Measurements from ENCODE around the gene CHTOP. TPM values are rescaled to one million over a fixed set of nuclear protein-coding genes. Genes with fewer than 3 reads are reported as not detected.
A peak's percentile ranks its signal among the peaks of the same experiment; 100 is the strongest.

Gene CHTOP
- polyA plus RNA-seq, 1 donor from 2014 or later, result 159 TPM

GRCh38 chr1:153677718-153678518, 44.1 kb downstream of the CHTOP start:
- Histone ChIP-seq H3K9ac (ENCODE audit: low read length) (peak overlapping the region; percentile 51), H3K9me3 (ENCODE audit: low read length) (no peaks in the 10 kb centered on the region), H2AFZ (ENCODE audit: low read depth, low read length) (peak overlapping the region; percentile 35), H3K9me2 (ENCODE audit: insufficient read depth, low read length) (no peaks in the 10 kb centered on the region), H3K36me3 (ENCODE audit: insufficient read depth, low read length) (no peaks in the 10 kb centered on the region), H3K4me3 (ENCODE audit: low read length) (peak overlapping the region; percentile 79), H3K4me2 (ENCODE audit: low read length) (peak overlapping the region; percentile 87), H3F3A (ENCODE audit: insufficient read depth, low read length, poor library complexity, severe bottlenecking) (no peaks in the 10 kb centered on the region), H4K20me1 (ENCODE audit: insufficient read depth) (no peaks in the 10 kb centered on the region), H3K27me3 (ENCODE audit: insufficient read depth, low read depth, low read length) (peaks cover 50% of the 10 kb centered on the region), H3K79me2 (replicated peaks; ENCODE audit: insufficient read depth, low read length) (no peaks in the 10 kb centered on the region), H3K27ac (ENCODE audit: low read length) (no peak overlapping the region)
- TF ChIP-seq SMC3 (conservative IDR thresholded peaks at IDR 0.05; ENCODE audit: poor library complexity), result peak; percentile 81
- no peak for TF ChIP-seq MXI1 (conservative IDR thresholded peaks at IDR 0.05; ENCODE audit: poor library complexity, severe bottlenecking)
- TF ChIP-seq RAD21 (conservative IDR thresholded peaks at IDR 0.05), result peak; percentile 83
- TF ChIP-seq REST (IDR thresholded peaks at IDR 0.05; ENCODE audit: borderline replicate concordance), result no peak
- TF ChIP-seq CTCF (IDR thresholded peaks at IDR 0.05; ENCODE audit: poor library complexity, severe bottlenecking), result peak; percentile 91
- TF ChIP-seq EZH2 (IDR thresholded peaks at IDR 0.05; ENCODE audit: borderline replicate concordance, insufficient read depth, low read length, poor library complexity, severe bottlenecking), result no peak
- no peak for TF ChIP-seq EP300 (conservative IDR thresholded peaks at IDR 0.05; ENCODE audit: poor library complexity, severe bottlenecking)
- no peak for TF ChIP-seq TAF1 (IDR thresholded peaks at IDR 0.05; ENCODE audit: low read depth)
- no peak for TF ChIP-seq POLR2AphosphoS5 (IDR thresholded peaks at IDR 0.05)

- Histone ChIP-seq H3K27ac (ENCODE audit: low read length) (no peak within 1 kb of the TSS), H4K20me1 (ENCODE audit: insufficient read depth) (no peaks in the 10 kb centered on the region), H3F3A (ENCODE audit: insufficient read depth, low read length, poor library complexity, severe bottlenecking) (no peaks in the 10 kb centered on the region), H3K9ac (ENCODE audit: low read length) (peak within 1 kb of the TSS; percentile 51), H2AFZ (ENCODE audit: low read depth, low read length) (peak within 1 kb of the TSS; percentile 35), H3K9me3 (ENCODE audit: low read length) (no peaks in the 10 kb centered on the region), H3K4me2 (ENCODE audit: low read length) (peak within 1 kb of the TSS; percentile 87), H3K79me2 (replicated peaks; ENCODE audit: insufficient read depth, low read length) (no peaks in the 10 kb centered on the region), H3K27me3 (ENCODE audit: insufficient read depth, low read depth, low read length) (peaks cover 50% of the 10 kb centered on the region), H3K36me3 (ENCODE audit: insufficient read depth, low read length) (no peaks in the 10 kb centered on the region), H3K9me2 (ENCODE audit: insufficient read depth, low read length) (no peaks in the 10 kb centered on the region), H3K4me3 (ENCODE audit: low read length) (peak within 1 kb of the TSS; percentile 79)
- TF ChIP-seq RAD21 (conservative IDR thresholded peaks at IDR 0.05) (no peak), CTCF (IDR thresholded peaks at IDR 0.05; ENCODE audit: poor library complexity, severe bottlenecking) (peak; percentile 21), EP300 (conservative IDR thresholded peaks at IDR 0.05; ENCODE audit: poor library complexity, severe bottlenecking) (no peak), SMC3 (conservative IDR thresholded peaks at IDR 0.05; ENCODE audit: poor library complexity) (no peak), MXI1 (conservative IDR thresholded peaks at IDR 0.05; ENCODE audit: poor library complexity, severe bottlenecking) (no peak)
Measured at GRCh38 chr1:153678519-153679336, 44.9 kb downstream of the CHTOP start, which contains the start of gene NPR1. NPR1 (plus strand) TSS chr1:153678688; CDS start chr1:153679109, 421 bp downstream.
